Endometrial microvascular endothelial cells (primary cell): ENCODE data around the gene ILF3. TPM values are rescaled to one million over a fixed set of nuclear protein-coding genes. Genes with fewer than 3 reads are reported as not detected.

Source experiments
- in situ Hi-C: cut with HindIII; loops from 2 replicates; pipeline ENCODE4 v1.10.0; 2017; ENCODE audit warnings: low sequenced_read_pairs, low pct_unique_long_range_greater_than_20kb; ENCODE audit errors: inconsistent ontology term
- total RNA-seq: library from RNA; depleted of rRNA; stranded (reverse); fragments of >200 nt; gene quantifications from one replicate; pipeline ENCODE4 v1.2.3, GENCODE V29; 2015; ENCODE audit errors: inconsistent ontology term

Gene ILF3
- total RNA-seq, 1 donor from 2014 or later, result 173 TPM

DNA sequence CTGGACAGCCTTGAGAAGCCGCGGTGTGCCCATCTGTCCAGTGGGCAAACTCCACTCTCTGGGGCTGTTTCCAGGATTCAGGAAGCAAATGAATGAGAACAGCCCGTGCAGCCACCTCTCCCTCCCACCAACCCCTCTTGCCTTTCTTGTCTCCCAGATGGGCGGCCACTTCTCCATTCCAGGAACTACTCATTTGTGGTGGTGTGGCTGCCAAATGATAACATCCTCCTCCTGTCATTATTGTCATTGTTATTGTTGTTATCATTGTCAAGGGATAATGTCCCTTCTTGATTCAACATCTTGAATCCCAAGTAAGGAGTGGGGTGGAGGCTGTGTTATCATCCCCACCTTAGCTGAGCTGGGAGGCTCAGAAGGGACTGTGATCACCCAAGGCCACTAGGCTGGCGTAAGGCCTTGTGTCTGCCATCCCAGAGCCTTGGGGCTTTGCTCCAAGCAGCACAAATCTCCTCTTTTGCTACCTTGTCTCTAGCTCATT is 65.4 kb downstream of the ILF3 start:
- in situ Hi-C loops, result no loop called here

DNA sequence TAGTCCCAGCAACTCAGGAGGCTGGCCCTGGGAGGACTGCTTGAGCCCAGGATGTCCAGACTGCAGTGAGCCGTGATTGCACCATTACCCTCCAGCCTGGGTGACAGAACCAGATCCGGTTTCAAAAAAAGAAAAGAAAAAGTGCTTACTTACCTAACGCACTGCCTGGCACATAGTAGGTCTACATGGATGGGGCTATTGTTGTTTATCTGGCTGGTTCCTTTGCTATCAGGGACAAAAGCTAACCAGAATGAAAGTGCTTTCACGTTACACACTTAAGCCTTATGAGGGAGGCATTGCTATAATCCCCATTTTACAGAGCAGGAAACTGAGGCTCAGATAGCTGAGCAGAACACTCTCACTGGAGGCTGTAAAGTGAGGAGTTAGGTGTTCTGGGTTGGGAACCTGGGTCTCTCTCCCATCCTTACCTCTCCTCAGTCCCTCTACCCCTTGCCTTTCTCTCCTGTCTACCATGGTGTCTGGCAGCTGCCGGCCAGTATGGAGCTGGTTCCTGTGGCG is 66.5 kb downstream of the ILF3 start:
- in situ Hi-C loops, result no loop called here

DNA sequence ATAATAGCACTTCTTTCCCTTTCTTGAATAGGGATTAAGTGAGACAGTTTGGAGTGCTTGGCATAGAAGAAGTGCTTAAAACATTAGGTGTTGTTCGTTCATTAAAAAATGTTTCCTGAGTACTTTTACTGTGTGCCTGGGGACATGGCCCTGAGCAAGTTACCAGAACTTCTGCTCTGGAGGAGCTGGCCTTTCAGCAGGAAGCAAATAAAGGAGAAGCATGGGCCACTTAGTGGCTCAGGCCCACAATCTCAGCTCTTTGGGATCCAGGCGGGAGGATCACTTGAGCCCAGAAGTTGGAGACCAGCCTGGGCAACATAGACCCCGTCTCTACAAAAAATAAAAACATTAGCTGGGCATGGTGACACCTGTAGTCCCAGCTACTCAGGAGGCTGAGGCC is 69.4 kb downstream of the ILF3 start:
- in situ Hi-C loops, result no loop called here

DNA sequence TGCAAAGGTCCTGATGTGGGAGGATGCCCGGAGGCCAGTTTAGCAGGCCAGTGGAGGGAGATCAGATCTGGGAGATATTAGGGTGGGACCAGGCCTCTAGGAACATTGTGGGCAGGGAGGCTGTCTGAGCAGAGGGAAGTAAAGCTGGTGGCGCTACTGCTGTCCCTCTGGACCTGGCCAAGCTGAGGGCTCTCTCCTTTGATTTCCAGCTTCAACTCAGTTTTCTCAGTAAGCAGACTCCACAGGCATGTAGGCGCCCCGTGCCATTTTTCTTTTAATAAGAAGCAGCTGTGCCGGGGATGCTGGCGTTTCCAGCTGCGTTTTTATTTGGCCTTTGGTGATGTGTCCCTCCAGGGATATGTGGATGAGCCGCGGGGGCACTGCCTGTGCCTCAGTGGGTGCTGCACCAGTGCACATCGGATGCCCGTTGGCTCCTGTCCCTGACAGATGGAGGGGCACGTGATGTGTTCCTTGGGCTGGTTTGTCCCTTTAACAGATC is 70.5 kb downstream of the ILF3 start:
- in situ Hi-C loops, result no loop called here

DNA sequence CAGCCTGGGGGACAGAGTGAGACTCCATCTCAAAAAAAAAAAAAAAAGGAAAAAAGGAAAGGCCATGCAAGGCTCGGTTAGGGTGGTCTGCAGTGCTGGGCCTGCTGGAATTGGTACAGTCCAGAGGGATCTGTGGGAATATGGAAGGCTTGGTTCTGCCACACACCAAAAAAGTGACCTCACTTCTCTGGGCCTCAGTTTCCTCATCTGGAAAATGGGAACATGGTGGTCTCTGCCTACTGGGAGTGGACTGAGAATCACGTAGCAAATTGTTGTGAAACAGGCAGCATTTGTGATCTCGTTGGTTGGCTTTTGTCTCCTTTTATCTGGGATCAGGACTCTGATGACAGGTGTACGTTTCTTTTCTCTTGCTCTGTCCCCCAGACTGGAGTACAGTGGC is 71.3 kb downstream of the ILF3 start:
- in situ Hi-C loops, result no loop called here

DNA sequence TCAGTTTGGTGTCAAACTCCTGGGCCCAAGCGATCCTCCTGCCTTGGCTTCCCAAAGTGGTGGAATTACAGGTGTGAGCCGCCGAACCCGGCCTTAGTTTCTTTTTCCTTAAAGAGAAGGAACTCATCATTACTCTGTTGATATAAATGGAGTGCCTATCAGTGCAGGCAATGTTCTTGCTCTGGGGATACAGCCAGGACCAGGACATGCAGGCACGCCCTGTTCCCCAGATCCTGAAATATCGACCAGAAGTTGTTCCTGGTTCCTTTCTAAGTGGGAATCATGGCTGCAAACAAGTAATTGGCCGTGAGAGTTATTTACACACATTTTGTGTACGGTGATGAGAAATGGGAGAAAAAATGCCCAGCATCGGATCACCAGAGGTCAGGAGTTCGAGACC is 72.1 kb downstream of the ILF3 start:
- in situ Hi-C loops, result no loop called here

DNA sequence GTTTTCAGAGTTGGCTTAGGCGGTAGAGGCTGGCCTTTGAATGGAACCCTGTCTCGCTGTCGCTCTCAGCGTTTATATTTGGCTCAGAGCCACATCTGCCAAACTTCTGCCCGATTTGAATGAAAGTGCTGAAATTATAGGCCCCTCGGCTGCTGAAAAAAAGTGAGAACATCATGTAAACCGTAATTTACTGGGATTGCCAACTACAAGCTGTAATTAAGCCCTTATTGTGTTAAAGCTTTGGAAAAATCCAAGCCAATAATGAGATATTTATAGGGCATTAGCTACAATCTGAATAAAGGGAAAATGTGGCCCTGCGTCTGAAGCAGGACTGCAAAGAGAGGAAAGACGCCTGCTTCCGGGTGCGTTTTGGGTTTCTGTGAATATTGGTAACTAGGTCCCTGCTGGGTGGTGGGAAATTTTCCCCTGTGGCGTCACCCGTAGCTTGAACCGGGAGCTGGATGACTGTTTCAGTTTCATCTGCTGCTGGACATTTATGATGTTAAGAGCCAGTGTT is 73.6 kb downstream of the ILF3 start:
- in situ Hi-C loops, result no loop called here

DNA sequence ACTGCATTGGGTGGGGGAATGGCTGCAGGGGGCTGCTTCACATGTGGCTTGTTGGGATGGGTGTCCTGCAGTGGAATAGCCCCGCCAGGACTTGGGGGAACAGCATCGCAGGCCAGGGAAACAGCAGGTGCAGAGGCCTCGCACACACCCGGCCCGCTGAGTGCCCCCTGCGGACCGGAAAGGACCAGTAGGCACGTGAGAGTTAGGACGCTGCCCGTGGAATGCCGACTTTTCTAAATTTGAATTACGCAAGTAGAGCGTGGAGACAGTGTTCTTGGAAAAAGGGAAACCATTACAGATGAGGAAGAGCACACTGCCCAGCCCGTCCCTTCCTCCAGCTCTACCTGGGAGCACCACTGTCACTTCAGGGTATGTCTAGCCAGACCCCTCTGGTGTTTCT is 75.3 kb downstream of the ILF3 start:
- in situ Hi-C loops, result no loop called here

DNA sequence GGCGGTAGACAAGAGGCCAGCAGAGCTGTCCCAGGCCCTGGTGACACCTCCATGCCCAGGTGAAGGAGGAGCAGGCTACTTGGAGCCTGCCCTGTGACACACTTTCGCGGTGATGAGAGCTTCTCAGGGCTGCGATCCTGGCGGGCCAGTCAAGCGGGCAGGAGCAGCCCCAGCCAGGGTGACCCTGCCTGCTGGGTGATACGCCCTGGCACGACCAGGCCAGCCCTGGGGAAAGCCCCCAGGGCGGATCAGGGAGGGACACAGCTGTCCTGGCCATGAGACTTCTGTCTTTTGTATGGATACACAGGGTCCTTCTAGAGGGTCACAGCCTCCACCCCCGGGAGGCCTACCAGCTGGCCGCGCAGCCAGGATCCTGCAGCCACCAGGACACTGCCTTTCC is 76.8 kb downstream of the ILF3 start:
- in situ Hi-C loops, result no loop called here

DNA sequence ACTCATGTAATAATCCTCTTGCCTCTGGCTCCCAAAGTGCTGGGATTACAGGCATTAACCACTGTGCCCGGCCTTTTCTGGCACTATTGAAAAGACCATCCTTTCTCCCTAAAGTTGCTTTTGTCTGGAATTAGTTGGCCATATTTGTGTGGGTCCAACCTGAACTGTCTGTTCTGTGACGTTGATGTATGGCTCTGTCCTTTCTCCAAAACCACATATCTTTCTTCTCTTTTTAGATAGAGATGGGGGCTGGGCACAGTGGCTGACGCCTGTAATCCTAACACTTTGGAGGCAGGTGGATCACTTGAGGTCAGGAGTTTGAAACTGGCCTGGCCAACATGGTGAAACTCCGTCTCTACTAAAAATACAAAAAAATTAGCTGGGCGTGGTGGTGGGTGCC is 81.6 kb downstream of the ILF3 start:
- in situ Hi-C loops, result no loop called here

DNA sequence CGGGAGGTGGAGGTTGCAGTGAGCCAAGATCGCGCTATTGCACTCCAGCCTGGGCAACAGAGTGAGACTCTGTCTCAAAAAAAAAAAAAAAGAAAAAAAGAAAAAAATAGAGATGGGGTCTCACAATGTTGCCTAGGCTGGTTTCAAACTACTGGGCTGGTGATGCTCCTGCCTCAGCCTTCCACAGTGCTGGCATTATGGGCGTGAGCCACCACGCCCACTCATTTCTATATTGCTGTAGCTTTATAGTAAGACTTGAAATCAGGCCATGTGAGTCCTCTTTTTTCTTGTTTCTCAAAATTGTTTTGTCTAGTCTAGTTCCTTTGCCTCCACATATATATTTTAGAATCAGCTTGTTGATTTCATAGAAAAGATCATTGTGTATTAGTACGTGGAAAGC is 82.0 kb downstream of the ILF3 start:
- in situ Hi-C loops, result no loop called here

DNA sequence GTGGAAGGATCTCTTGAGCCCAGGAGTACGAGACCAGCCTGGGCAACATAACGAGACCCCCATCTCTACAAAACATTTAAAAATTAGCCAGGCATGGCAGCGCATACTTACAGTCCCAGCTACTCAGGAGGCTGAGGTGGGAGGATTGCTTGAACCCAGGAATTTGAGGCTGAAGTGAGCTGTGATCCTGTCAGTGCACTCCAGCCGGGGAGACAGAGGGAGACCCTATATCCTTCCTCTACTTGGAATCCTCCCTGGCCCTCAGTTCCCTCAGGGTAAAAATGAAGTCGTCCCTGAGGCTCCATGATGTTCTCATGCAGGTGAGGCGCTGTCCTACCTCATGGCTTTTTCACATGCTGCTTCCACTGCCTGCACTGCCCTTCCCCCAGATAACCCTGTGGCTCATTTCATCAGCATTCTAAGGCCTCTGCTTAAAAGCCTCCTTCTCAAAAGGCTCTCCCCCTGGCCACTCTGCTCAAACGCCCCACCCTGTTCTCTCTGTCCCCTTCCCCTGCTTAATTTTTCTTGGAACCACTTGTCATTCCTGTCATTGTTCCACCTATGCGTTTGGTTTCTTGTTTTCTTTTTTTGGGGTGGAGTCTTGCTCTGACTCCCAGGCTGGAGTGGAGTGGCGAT is 82.9 kb downstream of the ILF3 start:
- in situ Hi-C loops, result no loop called here

DNA sequence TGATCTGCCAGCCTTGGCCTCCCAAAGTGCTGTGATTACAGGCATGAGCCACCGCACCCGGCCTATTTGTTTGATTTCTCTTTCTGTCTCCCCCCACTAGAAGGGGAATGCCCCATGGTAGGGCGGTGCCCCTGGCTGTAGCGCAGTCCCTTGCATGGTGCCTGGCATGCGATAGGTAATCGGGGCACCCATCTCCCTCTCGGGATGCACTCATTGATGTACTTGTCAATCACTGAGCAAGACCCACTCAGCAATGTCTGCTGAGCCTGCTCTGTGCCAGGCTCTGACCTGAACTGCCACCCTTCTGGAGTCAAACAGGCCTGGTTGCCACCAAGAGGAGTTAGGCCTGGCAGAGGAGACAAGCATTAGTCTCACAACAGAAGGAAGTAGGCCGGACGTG is 83.6 kb downstream of the ILF3 start:
- in situ Hi-C loops, result no loop called here

DNA sequence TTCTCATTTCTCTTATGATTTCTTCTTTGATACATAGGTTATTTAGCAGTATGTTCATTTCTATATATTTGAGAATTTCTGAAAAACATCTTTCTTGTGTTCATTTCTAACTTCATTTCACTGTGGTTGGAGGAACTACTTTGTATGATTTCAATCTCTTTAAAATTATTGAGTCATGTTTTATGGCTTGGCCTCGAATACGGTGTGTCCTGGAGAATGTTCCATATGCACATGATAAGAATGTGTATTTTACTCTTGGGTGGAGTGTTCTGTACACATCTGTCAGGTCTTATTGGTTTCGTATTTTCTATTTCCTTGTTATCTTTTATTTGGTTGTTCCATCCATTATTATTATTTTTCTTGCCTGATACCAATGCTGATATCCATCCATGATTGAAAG is 86.7 kb downstream of the ILF3 start:
- in situ Hi-C loops, result no loop called here

Other genes with a start within 250 kb of the ILF3 start
- 6.6 TPM for gene PDE4A, start 233.8 kb upstream of the ILF3 start, total RNA-seq
- gene KEAP1, start 151.0 kb upstream of the ILF3 start, total RNA-seq, result 90.3 TPM
- 2.0 TPM for gene S1PR5, start 136.9 kb upstream of the ILF3 start, total RNA-seq
- 31.9 TPM for gene ATG4D, start 110.4 kb upstream of the ILF3 start, total RNA-seq
- 10.2 TPM for gene KRI1, start 88.3 kb upstream of the ILF3 start, total RNA-seq
- gene CDKN2D, start 85.4 kb upstream of the ILF3 start, total RNA-seq, result 2.0 TPM
- gene AP1M2, start 67.0 kb upstream of the ILF3 start, total RNA-seq, result not detected
- 70.4 TPM for gene SLC44A2, start 28.8 kb upstream of the ILF3 start, total RNA-seq
- 39.6 TPM for gene QTRT1, start 47.1 kb downstream of the ILF3 start, total RNA-seq
- 110 TPM for gene DNM2, start 63.7 kb downstream of the ILF3 start, total RNA-seq
- gene TMED1, start 181.9 kb downstream of the ILF3 start, total RNA-seq, result 52.4 TPM
- not detected for gene C19orf38, start 194.1 kb downstream of the ILF3 start, total RNA-seq
- 45.3 TPM for gene CARM1, start 217.2 kb downstream of the ILF3 start, total RNA-seq